K562 (cell line): ENCODE results near the gene GAS2L2. TPM values are rescaled to one million over a fixed set of nuclear protein-coding genes. Genes with fewer than 3 reads are reported as not detected.

ENCODE experiments used
- ATAC-seq: fragments of 200-7000 bp; cut with Tn5 transposase; 3 replicates; pipeline ENCODE4 v1.9.1; 2020; ENCODE audit warnings: moderate library complexity
- BruUV-seq: library from RNA; stranded (reverse); fragments of 400-500 nt; replicated peaks from 2 replicates; lab custom pipeline; 2021; lab: Mats Ljungman, UMichigan
- CTCF ChIA-PET: fragments of 300-600 bp; formaldehyde crosslinking; extraction: SDS; loops from one replicate; lab custom pipeline; 2021; ENCODE audit warnings: low intra/inter-chr PET ratio; lab: Yijun Ruan, JAX
- POLR2A ChIA-PET: fragments of 300-600, 350-650 bp; sonication (Branson Sonifier 250); formaldehyde crosslinking; extraction: SDS; loops from one replicate; lab custom pipeline; 2021; ENCODE audit warnings: antibody characterized with exemption, inconsistent platforms; lab: Yijun Ruan, JAX
- DNase-seq, 4 experiments: peaks; one replicate each; pipeline versions ENCODE4 v3.0.0 to v3.0.0-alpha.2; 2011 to 2018; ENCODE audit warnings: low spot score in 3 of 4, mixed read lengths in 3 of 4; ENCODE audit errors: extremely low read depth in 1 of 4
- FAIRE-seq: peaks from 2 replicates; lab custom pipeline; 2011; peaks lifted over from hg19 to GRCh38; lab: Jason Lieb, UNC
- H2AFZ ChIP-seq: 2 replicates; pipeline ENCODE4 v1.6.0; 2011; ENCODE audit warnings: low read depth, low read length, control low read depth, inconsistent platforms
- H3K27ac ChIP-seq: fragments of 200-600 bp; 3 replicates; pipeline ENCODE4 v1.8.0; 2011; ENCODE audit warnings: low read depth, mild to moderate bottlenecking, control low read depth, inconsistent platforms, low read length, moderate library complexity, mixed read lengths; ENCODE audit errors: extremely low read depth
- H3K27me3 ChIP-seq, 2 experiments: fragments of 300-600 bp in 1 of 2; 2 replicates in 1 of 2; 3 replicates in 1 of 2; pipeline versions ENCODE4 v1.6.0 to v1.8.0; 2011; ENCODE audit warnings: inconsistent platforms in 2 of 2, low read length in 2 of 2, mild to moderate bottlenecking in 1 of 2, mixed read lengths in 1 of 2, moderate library complexity in 1 of 2; ENCODE audit not compliant: control insufficient read depth in 2 of 2, insufficient read depth in 2 of 2
- H3K36me3 ChIP-seq: fragments of 300-600 bp; 3 replicates; pipeline ENCODE4 v1.8.0; 2011; ENCODE audit warnings: mild to moderate bottlenecking, low read length, inconsistent platforms; ENCODE audit not compliant: control insufficient read depth, insufficient read depth
- H3K4me1 ChIP-seq, 2 experiments: fragments of 200-600 bp in 1 of 2; replicated peaks in 1 of 2; 2 replicates in 1 of 2; 3 replicates in 1 of 2; pipeline versions ENCODE4 v1.5.1 to v1.8.0; 2011; ENCODE audit warnings: inconsistent platforms in 2 of 2, low read length in 2 of 2, mild to moderate bottlenecking in 1 of 2, mixed read lengths in 1 of 2, moderate library complexity in 1 of 2; ENCODE audit not compliant: control insufficient read depth in 2 of 2, insufficient read depth in 2 of 2
- H3K4me2 ChIP-seq: 2 replicates; pipeline ENCODE4 v1.6.1; 2011; ENCODE audit warnings: low read length, control low read depth, inconsistent platforms, mixed read lengths; ENCODE audit not compliant: insufficient read depth
- H3K4me3 ChIP-seq: fragments of 200-600 bp; sonication (generic), shearing (Covaris generic); 2 replicates; pipeline ENCODE4 v1.5.1; 2016; ENCODE audit warnings: control low read depth, inconsistent platforms
- H3K79me2 ChIP-seq: fragments of 200-600 bp; 3 replicates; pipeline ENCODE4 v1.8.0; 2011; ENCODE audit warnings: low read length, inconsistent platforms; ENCODE audit not compliant: control insufficient read depth, insufficient read depth
- H3K9ac ChIP-seq, 2 experiments: 2 replicates each; pipeline versions ENCODE4 v1.6.0 to v1.6.1; 2011; ENCODE audit warnings: low read depth in 2 of 2, low read length in 2 of 2, control low read depth in 1 of 2, inconsistent platforms in 1 of 2, mild to moderate bottlenecking in 1 of 2, mixed read lengths in 1 of 2; ENCODE audit not compliant: insufficient read depth in 1 of 2
- H3K9me1 ChIP-seq: one replicate; pipeline ENCODE4 v1.6.0; 2011; ENCODE audit warnings: inconsistent platforms, mild to moderate bottlenecking, low read length, moderate library complexity; ENCODE audit not compliant: control insufficient read depth, insufficient read depth
- H3K9me3 ChIP-seq: replicated peaks from 2 replicates; pipeline ENCODE4 v1.5.1; 2011; ENCODE audit warnings: low read depth, low read length, inconsistent platforms; ENCODE audit not compliant: control insufficient read depth, insufficient read depth
- H4K20me1 ChIP-seq: replicated peaks from 2 replicates; pipeline ENCODE4 v1.6.1; 2011; ENCODE audit warnings: low read length, inconsistent platforms, mixed read lengths; ENCODE audit not compliant: control insufficient read depth, insufficient read depth
- ELF1 ChIP-seq: fragments of 200-800 bp; sonication (Bioruptor generic); IDR thresholded peaks from 2 replicates; pipeline ENCODE4 v1.6.1; 2016; ENCODE audit warnings: missing genetic modification characterization, missing compliant biosample characterization
- ETV5 ChIP-seq: sonication (generic); formaldehyde crosslinking; IDR thresholded peaks from 2 replicates; pipeline ENCODE4 v1.4.0; 2020; ENCODE audit warnings: low read depth, mild to moderate bottlenecking, missing genetic modification reagents
- MAFG ChIP-seq: fragments of 450-650 bp; conservative IDR thresholded peaks from 2 replicates; pipeline ENCODE4 v1.6.1; 2016; ENCODE audit warnings: missing genetic modification characterization, missing compliant biosample characterization
- NFE2L1 ChIP-seq: fragments of 450-650 bp; IDR thresholded peaks from 2 replicates; pipeline ENCODE4 v1.6.1; 2016; ENCODE audit warnings: missing genetic modification characterization, low read depth, mild to moderate bottlenecking, missing compliant biosample characterization, moderate library complexity, borderline replicate concordance
- RBM14 ChIP-seq: fragments of 200-400 bp; formaldehyde crosslinking; IDR thresholded peaks from 2 replicates; pipeline ENCODE4 v1.6.1; 2018; ENCODE audit warnings: low read depth, mild to moderate bottlenecking, low read length, moderate library complexity, borderline replicate concordance; ENCODE audit not compliant: insufficient read depth
- SAFB2 ChIP-seq: fragments of 200-400 bp; formaldehyde crosslinking; IDR thresholded peaks from 2 replicates; pipeline ENCODE4 v1.6.1; 2018; ENCODE audit warnings: borderline replicate concordance, low read length, low read depth, moderate library complexity; ENCODE audit not compliant: severe bottlenecking
- ZNF12 ChIP-seq: sonication (generic); formaldehyde crosslinking; IDR thresholded peaks from 2 replicates; pipeline ENCODE4 v1.4.0; 2020; ENCODE audit warnings: mild to moderate bottlenecking, missing genetic modification reagents
- ZNF224 ChIP-seq: sonication (generic); formaldehyde crosslinking; IDR thresholded peaks from 2 replicates; pipeline ENCODE4 v1.8.0; 2022; ENCODE audit warnings: mild to moderate bottlenecking, missing genetic modification reagents
- ZNF830 ChIP-seq: fragments of 250-450 bp; sonication (Bioruptor Pico); IDR thresholded peaks from 2 replicates; pipeline ENCODE4 v1.5.0; 2021; ENCODE audit warnings: mild to moderate bottlenecking
- WGBS: fragments of 100-300 bp; shearing (Covaris generic); methylation state at CpG from one replicate; pipeline ENCODE4 v1.1.6; 2016; ENCODE audit warnings: low coverage, mixed read lengths; ENCODE audit not compliant: insufficient coverage; ENCODE audit errors: missing lambda C conversion rate; 5-methylcytosine and 5-hydroxymethylcytosine counted together
- in situ Hi-C: fragments of 300-500 bp; cut with MboI; formaldehyde crosslinking; loops from 4 replicates; pipeline ENCODE4 v1.15.0; 2018; ENCODE audit warnings: inconsistent platforms, mixed read lengths
- intact Hi-C: fragments of 100-400 bp; cut with micrococcal nuclease; formaldehyde crosslinking; loops from 2 replicates; pipeline ENCODE4 v1.14.2; 2022
- polyA plus RNA-seq, 8 experiments: library from polyadenylated mRNA; depleted of rRNA in 4 of 8; stranded (reverse) in 5 of 8; unstranded in 3 of 8; fragments of >200 nt; fragmentation: Nextera tagmentation in 2 of 8; fragmentation: Illumina TruSeq in 1 of 8; extraction: Ambion mirVana in 2 of 8; extraction: Trizol in 1 of 8; gene quantifications; 2 replicates each; pipeline versions ENCODE4 v1.2.1 to v1.2.3, GENCODE V29; 2011 to 2014; ENCODE audit warnings: inconsistent platforms in 1 of 8, missing spikeins in 1 of 8
- total RNA-seq, 7 experiments: library from RNA; depleted of rRNA in 6 of 7; stranded (reverse); fragments of >200 nt in 6 of 7; fragmentation: Illumina TruSeq in 2 of 7; extraction: Trizol in 2 of 7; gene quantifications; 2 replicates each; pipeline versions ENCODE4 v1.2.1 to v1.2.3, GENCODE V29; 2011 to 2021; ENCODE audit warnings: low replicate concordance in 1 of 7
- TF ChIP-seq, protein P1 (sequence below), 3 experiments: fragments of 200-800 bp in 1 of 3; fragments of 250-450 bp in 1 of 3; fragments of 450-650 bp in 1 of 3; sonication (Bioruptor Pico) in 1 of 3; sonication (Bioruptor generic) in 1 of 3; formaldehyde crosslinking in 1 of 3; IDR thresholded peaks; 2 replicates each; pipeline versions ENCODE4 v1.6.1 to v1.8.0; 2016 to 2022; ENCODE audit warnings: mild to moderate bottlenecking in 2 of 3, missing genetic modification characterization in 2 of 3, missing compliant biosample characterization in 1 of 3, moderate library complexity in 1 of 3
- TF ChIP-seq, protein P2 (sequence below): IDR thresholded peaks from 2 replicates; pipeline ENCODE4 v1.6.1; 2011; ENCODE audit warnings: borderline replicate concordance, low read depth, mild to moderate bottlenecking, moderate library complexity, low read length; ENCODE audit not compliant: insufficient read depth, poor library complexity, severe bottlenecking
- TF ChIP-seq, protein P3 (sequence below), 3 experiments: IDR thresholded peaks in 2 of 3; conservative IDR thresholded peaks in 1 of 3; 2 replicates each; pipeline ENCODE4 v1.5.1; 2011 to 2012; ENCODE audit warnings: low read length in 3 of 3, mild to moderate bottlenecking in 3 of 3, control low read depth in 2 of 3, improper control_type of control experiment in 1 of 3, inconsistent platforms in 1 of 3, low read depth in 1 of 3, mixed read lengths in 1 of 3, moderate library complexity in 1 of 3; ENCODE audit not compliant: insufficient read depth in 2 of 3

The GAS2L2 gene
- total and polyA plus RNA-seq, 9 of the 15 experiments (the other 6 are each of a cell fraction or from before 2014, with no cell fraction given): not detected

DNA sequence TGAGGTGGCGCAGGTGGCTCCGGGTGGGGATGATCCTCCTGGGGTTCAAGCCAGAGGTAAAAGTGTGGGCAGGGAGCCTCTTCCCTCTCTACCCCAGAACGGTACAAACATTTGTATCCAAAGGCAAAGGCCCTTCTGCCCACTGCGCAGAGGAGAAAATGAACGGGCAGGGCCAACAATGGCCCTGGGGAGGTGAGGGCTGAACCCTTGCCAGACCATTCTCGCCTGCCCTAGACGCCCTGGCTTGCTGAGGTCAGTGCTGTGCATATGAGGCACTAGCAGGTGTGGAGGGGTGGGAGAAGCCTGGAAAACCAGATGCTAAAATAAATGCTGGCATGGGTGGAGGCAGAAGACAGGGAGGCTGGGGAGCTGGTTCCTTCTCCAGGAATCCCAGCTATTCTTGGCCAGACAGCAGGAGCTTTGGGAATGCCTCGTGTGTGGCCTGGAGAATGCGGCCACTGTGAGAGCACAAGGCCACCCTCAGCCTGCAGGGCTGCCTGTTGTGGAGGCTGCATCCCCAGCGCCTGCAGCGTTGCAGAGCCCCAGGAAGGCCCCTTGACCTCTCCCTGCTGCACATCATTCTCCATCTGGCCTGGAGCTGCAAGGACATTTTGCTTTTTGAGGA is 12.2 kb upstream of the GAS2L2 start:
- Histone ChIP-seq H4K20me1 (no peaks in the 10 kb centered on the region), H3K9ac (no peak overlapping the region; a peak in 1 of 4 replicates), H2AFZ (no peak overlapping the region), H3K27me3 (peaks cover 28 to 71% of the 10 kb centered on the region in 2 experiments; a peak in 4 of 5 replicates), H3K4me3 (no peak overlapping the region), H3K36me3 (no peaks in the 10 kb centered on the region), H3K4me1 (peaks cover 0 to 22% of the 10 kb centered on the region in 2 experiments; a peak in 3 of 5 replicates), H3K9me3 (no peaks in the 10 kb centered on the region), H3K4me2 (0 out of 2 replicates have a peak overlapping the region, but pooled peaks have one; percentile 76), H3K79me2 (no peaks in the 10 kb centered on the region), H3K27ac (no peak overlapping the region), H3K9me1 (peaks cover 3% of the 10 kb centered on the region)
- CTCF ChIA-PET: interaction anchor here (2.6 to 2.9 kb wide), 2 partner anchors 39 to 43 kb away, joined by 26 to 39 read pairs; partner anchors contain the start of gene TAF15
- no peak for ATAC-seq
- POLR2A ChIA-PET: interaction anchor here (2.3 kb wide), 1 partner anchor 44 kb away, joined by 13 read pairs; the partner anchor contains the start of gene TAF15
- 15% methylated on average over 10 of the region's 11 CpGs for WGBS
- intact Hi-C loops (loop anchor here (10.0 kb wide), 1 partner anchor 180 kb away; the partner anchor contains the start of gene LYZL6), in situ Hi-C loops (loop anchor here (5.0 kb wide), 1 partner anchor 42 kb away; the partner anchor contains the start of gene TAF15)
- no TSS peak for BruUV-seq
- FAIRE-seq: no peak
- DNase-seq: no peak
- TF ChIP-seq ZNF12 (CRISPR knock-in tag): no peak
- TF ChIP-seq MAFG (tag): no peak
- TF ChIP-seq ETV5 (CRISPR knock-in tag): no peak
- TF ChIP-seq RBM14: no peak
- TF ChIP-seq, protein P1, sequence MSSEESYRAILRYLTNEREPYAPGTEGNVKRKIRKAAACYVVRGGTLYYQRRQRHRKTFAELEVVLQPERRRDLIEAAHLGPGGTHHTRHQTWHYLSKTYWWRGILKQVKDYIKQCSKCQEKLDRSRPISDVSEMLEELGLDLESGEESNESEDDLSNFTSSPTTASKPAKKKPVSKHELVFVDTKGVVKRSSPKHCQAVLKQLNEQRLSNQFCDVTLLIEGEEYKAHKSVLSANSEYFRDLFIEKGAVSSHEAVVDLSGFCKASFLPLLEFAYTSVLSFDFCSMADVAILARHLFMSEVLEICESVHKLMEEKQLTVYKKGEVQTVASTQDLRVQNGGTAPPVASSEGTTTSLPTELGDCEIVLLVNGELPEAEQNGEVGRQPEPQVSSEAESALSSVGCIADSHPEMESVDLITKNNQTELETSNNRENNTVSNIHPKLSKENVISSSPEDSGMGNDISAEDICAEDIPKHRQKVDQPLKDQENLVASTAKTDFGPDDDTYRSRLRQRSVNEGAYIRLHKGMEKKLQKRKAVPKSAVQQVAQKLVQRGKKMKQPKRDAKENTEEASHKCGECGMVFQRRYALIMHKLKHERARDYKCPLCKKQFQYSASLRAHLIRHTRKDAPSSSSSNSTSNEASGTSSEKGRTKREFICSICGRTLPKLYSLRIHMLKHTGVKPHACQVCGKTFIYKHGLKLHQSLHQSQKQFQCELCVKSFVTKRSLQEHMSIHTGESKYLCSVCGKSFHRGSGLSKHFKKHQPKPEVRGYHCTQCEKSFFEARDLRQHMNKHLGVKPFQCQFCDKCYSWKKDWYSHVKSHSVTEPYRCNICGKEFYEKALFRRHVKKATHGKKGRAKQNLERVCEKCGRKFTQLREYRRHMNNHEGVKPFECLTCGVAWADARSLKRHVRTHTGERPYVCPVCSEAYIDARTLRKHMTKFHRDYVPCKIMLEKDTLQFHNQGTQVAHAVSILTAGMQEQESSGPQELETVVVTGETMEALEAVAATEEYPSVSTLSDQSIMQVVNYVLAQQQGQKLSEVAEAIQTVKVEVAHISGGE (CRISPR knock-in tag; IDR thresholded peaks at IDR 0.05): no peak
- TF ChIP-seq SAFB2: no peak
- no peak for TF ChIP-seq ZNF830 (CRISPR knock-in tag)
- TF ChIP-seq, protein P2, sequence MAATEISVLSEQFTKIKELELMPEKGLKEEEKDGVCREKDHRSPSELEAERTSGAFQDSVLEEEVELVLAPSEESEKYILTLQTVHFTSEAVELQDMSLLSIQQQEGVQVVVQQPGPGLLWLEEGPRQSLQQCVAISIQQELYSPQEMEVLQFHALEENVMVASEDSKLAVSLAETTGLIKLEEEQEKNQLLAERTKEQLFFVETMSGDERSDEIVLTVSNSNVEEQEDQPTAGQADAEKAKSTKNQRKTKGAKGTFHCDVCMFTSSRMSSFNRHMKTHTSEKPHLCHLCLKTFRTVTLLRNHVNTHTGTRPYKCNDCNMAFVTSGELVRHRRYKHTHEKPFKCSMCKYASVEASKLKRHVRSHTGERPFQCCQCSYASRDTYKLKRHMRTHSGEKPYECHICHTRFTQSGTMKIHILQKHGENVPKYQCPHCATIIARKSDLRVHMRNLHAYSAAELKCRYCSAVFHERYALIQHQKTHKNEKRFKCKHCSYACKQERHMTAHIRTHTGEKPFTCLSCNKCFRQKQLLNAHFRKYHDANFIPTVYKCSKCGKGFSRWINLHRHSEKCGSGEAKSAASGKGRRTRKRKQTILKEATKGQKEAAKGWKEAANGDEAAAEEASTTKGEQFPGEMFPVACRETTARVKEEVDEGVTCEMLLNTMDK: no peak
- no peak for TF ChIP-seq ZNF224 (CRISPR knock-in tag)
- no peak for TF ChIP-seq ELF1 (tag)
- no peak for TF ChIP-seq NFE2L1 (tag)
- TF ChIP-seq, protein P3, sequence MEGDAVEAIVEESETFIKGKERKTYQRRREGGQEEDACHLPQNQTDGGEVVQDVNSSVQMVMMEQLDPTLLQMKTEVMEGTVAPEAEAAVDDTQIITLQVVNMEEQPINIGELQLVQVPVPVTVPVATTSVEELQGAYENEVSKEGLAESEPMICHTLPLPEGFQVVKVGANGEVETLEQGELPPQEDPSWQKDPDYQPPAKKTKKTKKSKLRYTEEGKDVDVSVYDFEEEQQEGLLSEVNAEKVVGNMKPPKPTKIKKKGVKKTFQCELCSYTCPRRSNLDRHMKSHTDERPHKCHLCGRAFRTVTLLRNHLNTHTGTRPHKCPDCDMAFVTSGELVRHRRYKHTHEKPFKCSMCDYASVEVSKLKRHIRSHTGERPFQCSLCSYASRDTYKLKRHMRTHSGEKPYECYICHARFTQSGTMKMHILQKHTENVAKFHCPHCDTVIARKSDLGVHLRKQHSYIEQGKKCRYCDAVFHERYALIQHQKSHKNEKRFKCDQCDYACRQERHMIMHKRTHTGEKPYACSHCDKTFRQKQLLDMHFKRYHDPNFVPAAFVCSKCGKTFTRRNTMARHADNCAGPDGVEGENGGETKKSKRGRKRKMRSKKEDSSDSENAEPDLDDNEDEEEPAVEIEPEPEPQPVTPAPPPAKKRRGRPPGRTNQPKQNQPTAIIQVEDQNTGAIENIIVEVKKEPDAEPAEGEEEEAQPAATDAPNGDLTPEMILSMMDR (IDR thresholded peaks at IDR 0.05 in 2 of 3, conservative IDR thresholded peaks at IDR 0.05 in 1 of 3; ENCODE audit: insufficient read depth in 2 of 3, low read depth in 1 of 3, low read length in 3 of 3): no peak
